ENCODE measurements around the gene TREH.
"Not testable (repeated sequence)": the region's sequence is repeated elsewhere in the genome, so short reads cannot be mapped to it uniquely, and the experiment has no call there.

The TREH gene

GRCh38 chr11:118679483-118679882 lies at the start of gene TREH:
TSS of gene TREH (minus strand) at chr11:118679650. CDS start at chr11:118679627, 23 bp downstream.
- FAIRE-seq: no peak

- FAIRE-seq: not testable (repeated sequence)
Observed at GRCh38 chr11:118728112-118728511, 48.7 kb upstream of the TREH start.

- not testable (repeated sequence) for FAIRE-seq
Observed at GRCh38 chr11:118727721-118728066, 48.2 kb upstream of the TREH start.

GRCh38 chr11:118727001-118727720 lies 47.7 kb upstream of the TREH start:
- FAIRE-seq: not testable (repeated sequence)

GRCh38 chr11:118721478-118722015 lies 42.1 kb upstream of the TREH start:
- FAIRE-seq: not testable (repeated sequence)

- not testable (repeated sequence) for FAIRE-seq
Observed at GRCh38 chr11:118720740-118721139, 41.3 kb upstream of the TREH start.

- not testable (repeated sequence) for FAIRE-seq
Observed at GRCh38 chr11:118720078-118720477, 40.6 kb upstream of the TREH start.

- FAIRE-seq: not testable (repeated sequence)
Observed at GRCh38 chr11:118718562-118718961, 39.1 kb upstream of the TREH start.

GRCh38 chr11:118717733-118718132 lies 38.3 kb upstream of the TREH start:
- FAIRE-seq: not testable (repeated sequence)

GRCh38 chr11:118717221-118717620 lies 37.8 kb upstream of the TREH start:
- FAIRE-seq: not testable (repeated sequence)

GRCh38 chr11:118715837-118716260 lies 36.4 kb upstream of the TREH start:
- no peak for FAIRE-seq

GRCh38 chr11:118715245-118715831 lies 35.9 kb upstream of the TREH start:
- no peak for FAIRE-seq

- FAIRE-seq: no peak
Observed at GRCh38 chr11:118714816-118715215, 35.4 kb upstream of the TREH start.

GRCh38 chr11:118714416-118714815 lies 35.0 kb upstream of the TREH start:
- not testable (repeated sequence) for FAIRE-seq

- FAIRE-seq: no peak
Observed at GRCh38 chr11:118708296-118708695, 28.8 kb upstream of the TREH start.

- FAIRE-seq: no peak
Observed at GRCh38 chr11:118706546-118706825, 27.0 kb upstream of the TREH start.

GRCh38 chr11:118705791-118706545 lies 26.5 kb upstream of the TREH start:
- no peak for FAIRE-seq

- no peak for FAIRE-seq
Observed at GRCh38 chr11:118705111-118705741, 25.8 kb upstream of the TREH start.

- no peak for FAIRE-seq
Observed at GRCh38 chr11:118703563-118704106, 24.2 kb upstream of the TREH start.

- no peak for FAIRE-seq
Observed at GRCh38 chr11:118699506-118700220, 20.2 kb upstream of the TREH start.

- no peak for FAIRE-seq
Observed at GRCh38 chr11:118697346-118697745, 17.9 kb upstream of the TREH start.

GRCh38 chr11:118696673-118697226 lies 17.3 kb upstream of the TREH start:
- FAIRE-seq: no peak

All from G401.6 (cell line).